K562 (cell line): ENCODE measurements around the gene ZWINT. TPM values are rescaled to one million over a fixed set of nuclear protein-coding genes. Genes with fewer than 3 reads are reported as not detected.

ENCODE experiments used
- CHD7 ChIP-seq: fragments of 200-600 bp; sonication (generic); IDR thresholded peaks from one replicate; pipeline ENCODE4 v1.6.1; 2012; ENCODE audit warnings: mild to moderate bottlenecking, low read depth, low read length, inconsistent platforms
- HLTF ChIP-seq: fragments of 450-650 bp; IDR thresholded peaks from 2 replicates; pipeline ENCODE4 v1.6.1; 2016
- NFATC3 ChIP-seq: fragments of 450-650 bp; IDR thresholded peaks from 2 replicates; pipeline ENCODE4 v1.6.1; 2017; ENCODE audit warnings: mild to moderate bottlenecking
- PHB ChIP-seq: fragments of 250-450 bp; sonication (Bioruptor Pico); IDR thresholded peaks from 2 replicates; pipeline ENCODE4 v1.5.0; 2021
- RFX5 ChIP-seq: IDR thresholded peaks from 2 replicates; pipeline ENCODE4 v1.6.1; 2011; ENCODE audit warnings: low read depth, mild to moderate bottlenecking, improper control_type of control experiment, low read length
- SREBF2 ChIP-seq: sonication (generic); formaldehyde crosslinking; IDR thresholded peaks from 2 replicates; pipeline ENCODE4 v1.4.0; 2020; ENCODE audit warnings: mild to moderate bottlenecking, missing genetic modification reagents
- ZNF143 ChIP-seq: sonication (generic); formaldehyde crosslinking; IDR thresholded peaks from 2 replicates; pipeline ENCODE4 v1.9.0; 2022; ENCODE audit warnings: mild to moderate bottlenecking, missing genetic modification reagents
- ZNF778 ChIP-seq: fragments of 450-650 bp; formaldehyde crosslinking; IDR thresholded peaks from 2 replicates; pipeline ENCODE4 v1.4.0; 2020; ENCODE audit warnings: mild to moderate bottlenecking, moderate library complexity
- polyA plus RNA-seq, 8 experiments: library from polyadenylated mRNA; depleted of rRNA in 4 of 8; stranded (reverse) in 5 of 8; unstranded in 3 of 8; fragments of >200 nt; fragmentation: Nextera tagmentation in 2 of 8; fragmentation: Illumina TruSeq in 1 of 8; extraction: Ambion mirVana in 2 of 8; extraction: Trizol in 1 of 8; gene quantifications; 2 replicates each; pipeline versions ENCODE4 v1.2.1 to v1.2.3, GENCODE V29; 2011 to 2014; ENCODE audit warnings: inconsistent platforms in 1 of 8, missing spikeins in 1 of 8
- total RNA-seq, 7 experiments: library from RNA; depleted of rRNA in 6 of 7; stranded (reverse); fragments of >200 nt in 6 of 7; fragmentation: Illumina TruSeq in 2 of 7; extraction: Trizol in 2 of 7; gene quantifications; 2 replicates each; pipeline versions ENCODE4 v1.2.1 to v1.2.3, GENCODE V29; 2011 to 2021; ENCODE audit warnings: low replicate concordance in 1 of 7

ZWINT gene
- total and polyA plus RNA-seq, 9 of the 15 experiments (the other 6 are each of a cell fraction or from before 2014, with no cell fraction given): 122 to 245 (median 160) TPM

- TF ChIP-seq CHD7 (no peak), RFX5 (no peak), PHB (CRISPR knock-in tag) (no peak), SREBF2 (CRISPR knock-in tag) (no peak), NFATC3 (no peak), HLTF (no peak), ZNF778 (CRISPR knock-in tag) (no peak), ZNF143 (CRISPR knock-in tag) (peak; percentile 39; the same call in 1 of the 2 replicates)
- TF ChIP-seq, all 486 proteins: peak for 83
These were observed at the start of gene ZWINT (continued) for GRCh38 chr10:56360967-56361612.
